GM23248 (cell line): ENCODE measurements around the gene CTRB2. TPM values are rescaled to one million over a fixed set of nuclear protein-coding genes. Genes with fewer than 3 reads are reported as not detected.
A peak's percentile ranks its signal among the peaks of the same experiment; 100 is the strongest.

Experiments
- DNase-seq: peaks from one replicate; pipeline ENCODE4 v3.0.0-alpha.2; 2015
- H2AFZ ChIP-seq: fragments of 200-600 bp; sonication (generic); 2 replicates; pipeline ENCODE4 v1.6.1; 2016; ENCODE audit warnings: antibody characterized with exemption
- H3F3A ChIP-seq: fragments of 200-600 bp; sonication (generic); 2 replicates; pipeline ENCODE4 v1.6.1; 2016; ENCODE audit warnings: mild to moderate bottlenecking, antibody characterized with exemption, mixed run types; ENCODE audit not compliant: insufficient read depth
- H3K27ac ChIP-seq: fragments of 200-600 bp; sonication (generic); 2 replicates; pipeline ENCODE4 v1.5.1; 2016; ENCODE audit warnings: mild to moderate bottlenecking
- H3K27me3 ChIP-seq: fragments of 200-600 bp; sonication (generic); replicated peaks from 2 replicates; pipeline ENCODE4 v1.6.1; 2016; ENCODE audit warnings: mild to moderate bottlenecking; ENCODE audit not compliant: insufficient read depth
- H3K36me3 ChIP-seq: fragments of 200-600 bp; sonication (generic); 2 replicates; pipeline ENCODE4 v1.6.1; 2016; ENCODE audit warnings: low read depth, mild to moderate bottlenecking
- H3K4me1 ChIP-seq: fragments of 200-600 bp; sonication (generic); 2 replicates; pipeline ENCODE4 v1.6.1; 2016; ENCODE audit warnings: mild to moderate bottlenecking; ENCODE audit not compliant: insufficient read depth
- H3K4me2 ChIP-seq: fragments of 200-600 bp; sonication (generic); one replicate; pipeline ENCODE4 v1.6.1; 2016; ENCODE audit warnings: mild to moderate bottlenecking; ENCODE audit not compliant: unreplicated experiment
- H3K4me3 ChIP-seq: fragments of 200-600 bp; sonication (generic); 2 replicates; pipeline ENCODE4 v1.5.1; 2016; ENCODE audit warnings: mild to moderate bottlenecking
- H3K79me2 ChIP-seq: fragments of 200-600 bp; sonication (generic); 2 replicates; pipeline ENCODE4 v1.6.1; 2016; ENCODE audit warnings: mild to moderate bottlenecking; ENCODE audit not compliant: insufficient read depth
- H3K9ac ChIP-seq: fragments of 200-600 bp; sonication (generic); 2 replicates; pipeline ENCODE4 v1.6.1; 2016; ENCODE audit warnings: mild to moderate bottlenecking
- H3K9me2 ChIP-seq: fragments of 200-600 bp; sonication (generic); 2 replicates; pipeline ENCODE4 v1.6.1; 2016; ENCODE audit warnings: mixed run types, mild to moderate bottlenecking, moderate library complexity; ENCODE audit not compliant: insufficient read depth
- H3K9me3 ChIP-seq: fragments of 200-600 bp; sonication (generic); one replicate; pipeline ENCODE4 v1.6.1; 2017; ENCODE audit warnings: low read depth
- H4K20me1 ChIP-seq: fragments of 200-600 bp; sonication (generic); 2 replicates; pipeline ENCODE4 v1.6.0; 2016; ENCODE audit not compliant: insufficient read depth
- EZH2 ChIP-seq: fragments of 200-600 bp; sonication (generic); IDR thresholded peaks from 2 replicates; pipeline ENCODE4 v1.6.1; 2018; ENCODE audit warnings: antibody characterized with exemption, mild to moderate bottlenecking; ENCODE audit not compliant: insufficient read depth, poor library complexity, severe bottlenecking
- EZH2phosphoT487 ChIP-seq: fragments of 200-600 bp; sonication (generic); IDR thresholded peaks from 2 replicates; pipeline ENCODE4 v1.6.1; 2018; ENCODE audit warnings: antibody characterized with exemption, moderate library complexity, mild to moderate bottlenecking, low read depth; ENCODE audit not compliant: insufficient read depth
- WGBS, 2 experiments: methylation state at CpG; one replicate each; pipeline ENCODE4 v1.1.6; 2015 to 2017; ENCODE audit warnings: low lambda C conversion rate in 2 of 2, low coverage in 1 of 2; ENCODE audit errors: missing lambda C conversion rate in 2 of 2; 5-methylcytosine and 5-hydroxymethylcytosine counted together
- in situ Hi-C: fragments of 300-500 bp; cut with MboI; formaldehyde crosslinking; loops from 2 replicates; pipeline ENCODE4 v1.15.0; 2020
- polyA plus RNA-seq: library from polyadenylated mRNA; unstranded; fragments of >200 nt; fragmentation: Nextera tagmentation; extraction: Ambion mirVana; gene quantifications from 2 replicates; pipeline ENCODE4 v1.2.1, GENCODE V29; 2016
- total RNA-seq: library from RNA; depleted of rRNA; stranded (reverse); fragments of >200 nt; shearing (Covaris generic); gene quantifications from 2 replicates; pipeline ENCODE4 v1.2.3, GENCODE V29; 2014

Gene CTRB2
- total and polyA plus RNA-seq, 2 experiments from 2014 or later = not detected

DNA sequence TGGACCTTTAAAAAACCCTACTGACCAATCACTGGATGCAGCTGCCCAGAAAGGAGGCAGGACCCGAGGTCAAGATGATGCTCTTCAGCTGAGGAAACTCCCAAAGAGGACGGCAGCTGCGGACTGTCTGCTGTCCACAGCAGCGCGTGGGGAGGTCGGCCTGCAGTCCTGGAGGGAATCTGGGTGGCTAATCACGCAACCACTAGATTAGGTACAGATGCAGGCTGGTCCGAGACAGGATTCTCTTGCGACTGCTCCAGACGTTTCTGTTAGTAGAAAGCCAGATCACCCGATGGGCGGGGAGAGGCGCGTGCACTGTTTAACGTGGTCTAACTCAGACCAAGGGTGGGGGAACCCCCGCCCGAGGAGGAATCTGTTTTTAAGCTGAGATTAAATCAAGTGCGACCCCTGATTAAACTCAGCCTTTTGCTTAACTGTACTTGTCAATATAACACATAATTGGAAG is 8.8 kb downstream of the CTRB2 start:
- H3K27ac ChIP-seq = no peak overlapping the region
- H3K9me2 ChIP-seq = no peaks in the 10 kb centered on the region
- H3K4me3 ChIP-seq = peak overlapping the region; percentile 51
- no peaks in the 10 kb centered on the region for H3K79me2 ChIP-seq
- in situ Hi-C loops = no loop called here
- H3K36me3 ChIP-seq = no peaks in the 10 kb centered on the region
- no peaks in the 10 kb centered on the region for H3F3A ChIP-seq
- no peak for TF ChIP-seq EZH2phosphoT487
- TF ChIP-seq EZH2 = no peak
- peak overlapping the region; percentile 67 for H3K4me2 ChIP-seq
- WGBS, 2 experiments = 0 to 3% methylated on average over 18 of the region's 18 CpGs
- H4K20me1 ChIP-seq = no peaks in the 10 kb centered on the region
- H3K9ac ChIP-seq = peak overlapping the region; percentile 42
- no peaks in the 10 kb centered on the region for H3K4me1 ChIP-seq
- peak overlapping the region; percentile 90 for H2AFZ ChIP-seq
- peaks cover 8% of the 10 kb centered on the region; the same call in 1 of the 2 replicates for H3K27me3 ChIP-seq
- H3K9me3 ChIP-seq = no peaks in the 10 kb centered on the region
- DNase-seq = peak; percentile 67

GRCh38 chr16:75197522-75198134 is 9.3 kb downstream of the CTRB2 start:
- no peak for DNase-seq
- H3K36me3 ChIP-seq = no peaks in the 10 kb centered on the region
- H3F3A ChIP-seq = no peaks in the 10 kb centered on the region
- TF ChIP-seq EZH2phosphoT487 (no peak), EZH2 (no peak)
- H3K79me2 ChIP-seq = no peaks in the 10 kb centered on the region
- no peak overlapping the region for H3K9ac ChIP-seq
- H3K4me2 ChIP-seq = peak overlapping the region; percentile 67
- in situ Hi-C loops = no loop called here
- no peaks in the 10 kb centered on the region for H3K4me1 ChIP-seq
- 75 to 78% methylated on average over 14 of the region's 14 CpGs for WGBS, 2 experiments
- H3K27ac ChIP-seq = no peak overlapping the region
- H3K4me3 ChIP-seq = peak overlapping the region; percentile 51; the same call in 1 of the 2 replicates
- no peaks in the 10 kb centered on the region for H4K20me1 ChIP-seq
- H3K9me3 ChIP-seq = no peaks in the 10 kb centered on the region
- peaks cover 8% of the 10 kb centered on the region; the same call in 1 of the 2 replicates for H3K27me3 ChIP-seq
- no peaks in the 10 kb centered on the region for H3K9me2 ChIP-seq
- peak overlapping the region; percentile 90 for H2AFZ ChIP-seq

GRCh38 chr16:75196836-75197235 is 10.1 kb downstream of the CTRB2 start:
- Histone ChIP-seq H3K9ac (no peak overlapping the region), H3K4me2 (no peak overlapping the region), H4K20me1 (no peaks in the 10 kb centered on the region), H3K36me3 (no peaks in the 10 kb centered on the region), H3K79me2 (no peaks in the 10 kb centered on the region), H3K4me1 (no peaks in the 10 kb centered on the region), H3K4me3 (no peak overlapping the region), H3F3A (no peaks in the 10 kb centered on the region), H3K9me3 (no peaks in the 10 kb centered on the region), H3K27ac (no peak overlapping the region), H3K9me2 (no peaks in the 10 kb centered on the region), H3K27me3 (peaks cover 8% of the 10 kb centered on the region; the same call in 1 of the 2 replicates), H2AFZ (no peak overlapping the region)
- in situ Hi-C loops = no loop called here
- TF ChIP-seq EZH2phosphoT487 (no peak), EZH2 (no peak)
- WGBS, 2 experiments = 61 to 62% methylated on average over 9 of the region's 9 CpGs
- DNase-seq = no peak

- in situ Hi-C loops = no loop called here
- Histone ChIP-seq H3K27ac (no peak overlapping the region), H2AFZ (no peak overlapping the region), H3K4me3 (no peak overlapping the region), H4K20me1 (no peaks in the 10 kb centered on the region), H3K4me2 (no peak overlapping the region), H3K27me3 (peaks cover 8% of the 10 kb centered on the region; the same call in 1 of the 2 replicates), H3F3A (no peaks in the 10 kb centered on the region), H3K4me1 (no peaks in the 10 kb centered on the region), H3K79me2 (no peaks in the 10 kb centered on the region), H3K9me2 (no peaks in the 10 kb centered on the region), H3K36me3 (no peaks in the 10 kb centered on the region), H3K9ac (no peak overlapping the region), H3K9me3 (no peaks in the 10 kb centered on the region)
- no peak for DNase-seq
- TF ChIP-seq EZH2phosphoT487 = no peak
- no peak for TF ChIP-seq EZH2
- 79 to 80% methylated on average over 23 to 24 of the region's 24 CpGs for WGBS, 2 experiments
These were observed 10.9 kb downstream of the CTRB2 start for GRCh38 chr16:75195811-75196790.
